HepG2 (cell line): Measurements from ENCODE around the gene CCDC116.

Source experiments
- ADNP ChIP-seq: sonication (generic); formaldehyde crosslinking; IDR thresholded peaks from 2 replicates; pipeline ENCODE4 v1.4.0; 2020; ENCODE audit warnings: missing genetic modification reagents
- EP300 ChIP-seq, 3 experiments: sonication (generic) in 1 of 3; formaldehyde crosslinking in 1 of 3; IDR thresholded peaks; 2 replicates each; pipeline versions ENCODE4 v1.5.1 to v1.6.1; 2011 to 2020; ENCODE audit warnings: low read depth in 2 of 3, low read length in 2 of 3, borderline replicate concordance in 1 of 3, improper control_type of control experiment in 1 of 3, mild to moderate bottlenecking in 1 of 3, missing genetic modification reagents in 1 of 3, moderate library complexity in 1 of 3
- GPN1 ChIP-seq: sonication (generic); formaldehyde crosslinking; IDR thresholded peaks from 2 replicates; pipeline ENCODE4 v1.5.1; 2020; ENCODE audit warnings: missing genetic modification reagents, borderline replicate concordance
- MXD4 ChIP-seq: IDR thresholded peaks from 2 replicates; pipeline ENCODE4 v1.6.1; 2016; ENCODE audit warnings: mild to moderate bottlenecking, missing biosample characterization, missing genetic modification reagents
- MYC ChIP-seq: sonication (generic); formaldehyde crosslinking; IDR thresholded peaks from 2 replicates; pipeline ENCODE4 v1.9.0; 2021; ENCODE audit warnings: missing genetic modification reagents, borderline replicate concordance
- NR2C2 ChIP-seq: sonication (generic); formaldehyde crosslinking; IDR thresholded peaks from 2 replicates; pipeline ENCODE4 v1.4.0; 2020; ENCODE audit warnings: missing genetic modification reagents, mild to moderate bottlenecking, moderate library complexity, borderline replicate concordance
- POLR2A ChIP-seq, 2 experiments: IDR thresholded peaks; 2 replicates each; pipeline ENCODE4 v1.6.1; 2011; ENCODE audit warnings: low read depth in 2 of 2, low read length in 2 of 2, mild to moderate bottlenecking in 1 of 2, moderate library complexity in 1 of 2; ENCODE audit not compliant: insufficient read depth in 1 of 2
- REST ChIP-seq, 2 experiments: IDR thresholded peaks; 2 replicates each; pipeline ENCODE4 v1.6.1; 2011 to 2012; ENCODE audit warnings: low read length in 2 of 2, borderline replicate concordance in 1 of 2, low read depth in 1 of 2, mild to moderate bottlenecking in 1 of 2, moderate library complexity in 1 of 2
- ZBTB20 ChIP-seq: sonication (generic); formaldehyde crosslinking; IDR thresholded peaks from 2 replicates; pipeline ENCODE4 v1.8.1; 2023; ENCODE audit warnings: missing genetic modification reagents, low read depth, mild to moderate bottlenecking, borderline replicate concordance
- ZFX ChIP-seq: sonication (generic); formaldehyde crosslinking; IDR thresholded peaks from 2 replicates; pipeline ENCODE4 v1.4.0; 2020; ENCODE audit warnings: mild to moderate bottlenecking, low read depth, missing genetic modification reagents, moderate library complexity
- ZNF777 ChIP-seq: sonication (generic); formaldehyde crosslinking; IDR thresholded peaks from 2 replicates; pipeline ENCODE4 v1.4.0; 2020; ENCODE audit warnings: missing genetic modification reagents
- TF ChIP-seq, protein P1 (sequence below): sonication (generic); formaldehyde crosslinking; IDR thresholded peaks from 2 replicates; pipeline ENCODE4 v1.4.0; 2020; ENCODE audit warnings: missing genetic modification reagents

- no peak for TF ChIP-seq MYC (CRISPR knock-in tag)
- no peak for TF ChIP-seq REST (IDR thresholded peaks at IDR 0.05; ENCODE audit: borderline replicate concordance in 1 of 2, low read depth in 1 of 2, low read length in 2 of 2)
- TF ChIP-seq ZBTB20 (CRISPR knock-in tag), result no peak
- TF ChIP-seq, protein P1, sequence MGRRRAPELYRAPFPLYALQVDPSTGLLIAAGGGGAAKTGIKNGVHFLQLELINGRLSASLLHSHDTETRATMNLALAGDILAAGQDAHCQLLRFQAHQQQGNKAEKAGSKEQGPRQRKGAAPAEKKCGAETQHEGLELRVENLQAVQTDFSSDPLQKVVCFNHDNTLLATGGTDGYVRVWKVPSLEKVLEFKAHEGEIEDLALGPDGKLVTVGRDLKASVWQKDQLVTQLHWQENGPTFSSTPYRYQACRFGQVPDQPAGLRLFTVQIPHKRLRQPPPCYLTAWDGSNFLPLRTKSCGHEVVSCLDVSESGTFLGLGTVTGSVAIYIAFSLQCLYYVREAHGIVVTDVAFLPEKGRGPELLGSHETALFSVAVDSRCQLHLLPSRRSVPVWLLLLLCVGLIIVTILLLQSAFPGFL (CRISPR knock-in tag), result no peak
- TF ChIP-seq POLR2A (IDR thresholded peaks at IDR 0.05; ENCODE audit: insufficient read depth in 1 of 2, low read depth in 2 of 2, low read length in 2 of 2), result no peak
- TF ChIP-seq ZNF777 (CRISPR knock-in tag), result no peak
- TF ChIP-seq ZFX (CRISPR knock-in tag), result no peak
- no peak for TF ChIP-seq ADNP (CRISPR knock-in tag)
- no peak for TF ChIP-seq NR2C2 (CRISPR knock-in tag)
- TF ChIP-seq MXD4 (CRISPR knock-in tag), result no peak
- TF ChIP-seq EP300 (IDR thresholded peaks at IDR 0.05; ENCODE audit: low read depth in 2 of 2, low read length in 2 of 2), result no peak
- TF ChIP-seq EP300 (CRISPR knock-in tag; IDR thresholded peaks at IDR 0.05; ENCODE audit: borderline replicate concordance), result no peak
- TF ChIP-seq GPN1, result no peak
Observed at GRCh38 chr22:21603973-21604372, 28.6 kb upstream of the CCDC116 start.
